ENCODE results near the gene TPRG1L.

TPRG1L gene

GRCh38 chr1:3659093-3659492 lies 34.3 kb downstream of the TPRG1L start:
- DNase-seq (ENCODE audit: extremely low read depth in 1 of 2, low read depth in 1 of 2), result no peak

- DNase-seq (ENCODE audit: extremely low read depth in 1 of 2, low read depth in 1 of 2), result no peak
Measured at GRCh38 chr1:3660704-3661103, 35.9 kb downstream of the TPRG1L start.

- no peak for DNase-seq (ENCODE audit: extremely low read depth in 1 of 2, low read depth in 1 of 2)
Measured at GRCh38 chr1:3661631-3662030, 36.8 kb downstream of the TPRG1L start.

GRCh38 chr1:3662080-3662671 lies 37.4 kb downstream of the TPRG1L start:
- no peak for DNase-seq (ENCODE audit: extremely low read depth in 1 of 2, low read depth in 1 of 2)

- no peak for DNase-seq (ENCODE audit: extremely low read depth in 1 of 2, low read depth in 1 of 2)
Measured at GRCh38 chr1:3663999-3664699, 39.3 kb downstream of the TPRG1L start.

GRCh38 chr1:3664700-3665375 lies 40.0 kb downstream of the TPRG1L start:
- no peak for DNase-seq (ENCODE audit: extremely low read depth in 1 of 2, low read depth in 1 of 2)

GRCh38 chr1:3668148-3668547 lies 43.3 kb downstream of the TPRG1L start:
- DNase-seq (ENCODE audit: extremely low read depth in 1 of 2, low read depth in 1 of 2), result no peak

GRCh38 chr1:3668585-3669300 lies 43.9 kb downstream of the TPRG1L start:
- DNase-seq (ENCODE audit: extremely low read depth in 1 of 2, low read depth in 1 of 2), result no peak

- DNase-seq (ENCODE audit: extremely low read depth in 1 of 2, low read depth in 1 of 2), result no peak
Measured at GRCh38 chr1:3669421-3669821, 44.6 kb downstream of the TPRG1L start.

GRCh38 chr1:3669971-3670431 lies 45.2 kb downstream of the TPRG1L start:
- no peak for DNase-seq (ENCODE audit: extremely low read depth in 1 of 2, low read depth in 1 of 2)

GRCh38 chr1:3670823-3671265 lies 46.0 kb downstream of the TPRG1L start:
- DNase-seq (ENCODE audit: extremely low read depth in 1 of 2, low read depth in 1 of 2), result no peak

- no peak for DNase-seq (ENCODE audit: extremely low read depth in 1 of 2, low read depth in 1 of 2)
Measured at GRCh38 chr1:3671371-3672180, 46.8 kb downstream of the TPRG1L start.

GRCh38 chr1:3672231-3672970 lies 47.6 kb downstream of the TPRG1L start:
- no peak for DNase-seq (ENCODE audit: extremely low read depth in 1 of 2, low read depth in 1 of 2)

- no peak for DNase-seq (ENCODE audit: extremely low read depth in 1 of 2, low read depth in 1 of 2)
Measured at GRCh38 chr1:3672971-3673361, 48.2 kb downstream of the TPRG1L start.

- DNase-seq (ENCODE audit: extremely low read depth in 1 of 2, low read depth in 1 of 2), result no peak
Measured at GRCh38 chr1:3673381-3674099, 48.7 kb downstream of the TPRG1L start.

- DNase-seq (ENCODE audit: extremely low read depth in 1 of 2, low read depth in 1 of 2), result no peak
Measured at GRCh38 chr1:3674100-3675094, 49.6 kb downstream of the TPRG1L start.

GRCh38 chr1:3675436-3675835 lies 50.6 kb downstream of the TPRG1L start:
- no peak for DNase-seq (ENCODE audit: extremely low read depth in 1 of 2, low read depth in 1 of 2)
